PFSK-1 (cell line): ENCODE results near the gene SLC12A8.

Source experiments
- FOXP2 ChIP-seq: optimal IDR thresholded peaks from 2 replicates; pipeline ENCODE3; 2011; ENCODE audit warnings: borderline replicate concordance, control low read depth, inconsistent platforms; ENCODE audit not compliant: insufficient read depth; ENCODE audit errors: extremely low read length, extremely low read depth
- POLR2AphosphoS5 ChIP-seq: IDR thresholded peaks from 2 replicates; pipeline ENCODE4 v1.6.1; 2012; ENCODE audit warnings: low read depth, mild to moderate bottlenecking, control low read depth, low read length, moderate library complexity
- SIN3A ChIP-seq: IDR thresholded peaks from 2 replicates; pipeline ENCODE4 v1.6.1; 2012; ENCODE audit warnings: mild to moderate bottlenecking, low read length, moderate library complexity, borderline replicate concordance; ENCODE audit not compliant: insufficient read depth
- TAF1 ChIP-seq: IDR thresholded peaks from 2 replicates; pipeline ENCODE4 v1.6.1; 2012; ENCODE audit warnings: low read length, control low read depth, borderline replicate concordance; ENCODE audit not compliant: insufficient read depth
- TF ChIP-seq, protein P1 (sequence below), 2 experiments: IDR thresholded peaks; 2 replicates each; pipeline versions ENCODE4 v1.6.1 to v1.8.0; 2011 to 2012; ENCODE audit warnings: low read depth in 2 of 2, low read length in 2 of 2, control low read depth in 1 of 2, inconsistent platforms in 1 of 2, mild to moderate bottlenecking in 1 of 2, moderate library complexity in 1 of 2; ENCODE audit not compliant: insufficient read depth in 1 of 2

SLC12A8 gene

DNA sequence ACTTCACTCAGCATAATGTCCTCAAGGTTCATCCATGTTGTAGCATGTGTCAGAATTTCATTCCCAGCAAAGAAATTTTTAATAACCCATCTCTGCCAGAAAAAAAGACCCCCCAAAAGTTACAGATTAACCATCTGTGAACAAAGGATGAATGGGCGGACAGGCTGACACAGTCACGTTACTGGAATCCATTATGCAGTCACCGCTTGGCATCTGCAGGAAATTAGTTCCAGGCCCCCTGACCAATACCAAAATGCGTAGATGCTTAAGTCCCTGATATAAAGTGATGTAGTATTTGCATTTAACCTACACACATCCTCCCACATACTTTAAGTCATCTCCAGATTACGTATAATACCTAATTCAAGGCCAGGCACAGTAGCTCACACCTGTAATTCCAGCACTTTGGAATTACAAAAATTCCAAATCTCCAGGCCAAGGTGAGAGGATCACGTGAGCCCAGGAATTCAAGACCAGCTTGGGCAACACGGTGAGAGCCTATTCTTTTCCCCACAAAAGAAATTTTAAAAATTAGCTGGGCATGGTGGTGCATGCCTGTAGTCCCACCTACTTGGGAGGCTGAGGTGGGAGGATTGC, 1.5 kb upstream of the SLC12A8 start:
- TF ChIP-seq FOXP2 (no peak), POLR2AphosphoS5 (no peak), TAF1 (no peak), SIN3A (no peak)
- TF ChIP-seq, protein P1, sequence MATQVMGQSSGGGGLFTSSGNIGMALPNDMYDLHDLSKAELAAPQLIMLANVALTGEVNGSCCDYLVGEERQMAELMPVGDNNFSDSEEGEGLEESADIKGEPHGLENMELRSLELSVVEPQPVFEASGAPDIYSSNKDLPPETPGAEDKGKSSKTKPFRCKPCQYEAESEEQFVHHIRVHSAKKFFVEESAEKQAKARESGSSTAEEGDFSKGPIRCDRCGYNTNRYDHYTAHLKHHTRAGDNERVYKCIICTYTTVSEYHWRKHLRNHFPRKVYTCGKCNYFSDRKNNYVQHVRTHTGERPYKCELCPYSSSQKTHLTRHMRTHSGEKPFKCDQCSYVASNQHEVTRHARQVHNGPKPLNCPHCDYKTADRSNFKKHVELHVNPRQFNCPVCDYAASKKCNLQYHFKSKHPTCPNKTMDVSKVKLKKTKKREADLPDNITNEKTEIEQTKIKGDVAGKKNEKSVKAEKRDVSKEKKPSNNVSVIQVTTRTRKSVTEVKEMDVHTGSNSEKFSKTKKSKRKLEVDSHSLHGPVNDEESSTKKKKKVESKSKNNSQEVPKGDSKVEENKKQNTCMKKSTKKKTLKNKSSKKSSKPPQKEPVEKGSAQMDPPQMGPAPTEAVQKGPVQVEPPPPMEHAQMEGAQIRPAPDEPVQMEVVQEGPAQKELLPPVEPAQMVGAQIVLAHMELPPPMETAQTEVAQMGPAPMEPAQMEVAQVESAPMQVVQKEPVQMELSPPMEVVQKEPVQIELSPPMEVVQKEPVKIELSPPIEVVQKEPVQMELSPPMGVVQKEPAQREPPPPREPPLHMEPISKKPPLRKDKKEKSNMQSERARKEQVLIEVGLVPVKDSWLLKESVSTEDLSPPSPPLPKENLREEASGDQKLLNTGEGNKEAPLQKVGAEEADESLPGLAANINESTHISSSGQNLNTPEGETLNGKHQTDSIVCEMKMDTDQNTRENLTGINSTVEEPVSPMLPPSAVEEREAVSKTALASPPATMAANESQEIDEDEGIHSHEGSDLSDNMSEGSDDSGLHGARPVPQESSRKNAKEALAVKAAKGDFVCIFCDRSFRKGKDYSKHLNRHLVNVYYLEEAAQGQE (IDR thresholded peaks at IDR 0.05; ENCODE audit: insufficient read depth in 1 of 2, low read depth in 2 of 2, low read length in 2 of 2) = no peak

DNA sequence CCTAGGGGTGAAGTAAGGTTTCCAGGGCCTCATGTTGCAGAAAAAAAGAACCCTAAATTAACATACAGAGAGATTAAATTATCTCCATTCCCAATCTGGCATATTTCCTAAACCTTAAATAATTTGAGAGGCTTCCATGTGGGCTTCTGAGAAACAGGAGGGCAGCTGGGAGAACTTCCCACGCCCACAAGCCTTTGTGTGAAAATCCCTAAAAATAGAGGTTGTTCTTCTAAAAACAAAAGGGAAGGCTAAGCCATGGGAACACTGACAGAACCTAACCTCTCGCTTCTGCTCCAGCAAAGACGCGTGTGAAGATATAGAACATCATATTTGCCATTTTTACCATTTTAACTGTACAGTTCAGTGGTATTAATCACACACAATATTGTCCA, 812 bp upstream of the SLC12A8 start:
- TF ChIP-seq, protein P1 (IDR thresholded peaks at IDR 0.05; ENCODE audit: insufficient read depth in 1 of 2, low read depth in 2 of 2, low read length in 2 of 2) = no peak
- TF ChIP-seq POLR2AphosphoS5 (no peak), FOXP2 (no peak), TAF1 (no peak), SIN3A (no peak)

DNA sequence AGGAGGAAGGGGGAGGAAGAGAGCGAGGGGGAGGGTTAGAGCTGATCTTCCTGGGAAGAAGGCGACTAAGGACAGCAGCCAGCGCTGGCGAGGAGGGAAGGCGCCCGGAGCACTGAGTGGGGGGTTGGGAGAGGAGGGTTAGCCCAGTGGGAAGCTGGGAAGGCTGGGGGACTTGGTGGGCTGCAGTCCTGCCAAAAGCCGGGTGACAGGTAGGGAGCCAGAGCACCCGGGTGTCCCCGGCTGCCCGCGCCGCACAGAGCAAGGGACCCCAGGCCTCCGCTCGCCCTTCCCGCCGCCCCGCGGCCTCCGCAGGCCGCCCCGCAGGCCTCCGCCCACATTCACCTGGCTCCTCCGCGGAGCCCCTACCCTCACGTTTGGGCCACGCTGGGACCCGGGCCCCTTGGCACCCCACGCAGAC, 448 bp downstream of the SLC12A8 start:
- no peak for TF ChIP-seq POLR2AphosphoS5
- TF ChIP-seq SIN3A = no peak
- no peak for TF ChIP-seq TAF1
- TF ChIP-seq FOXP2 = no peak
- TF ChIP-seq, protein P1 (IDR thresholded peaks at IDR 0.05; ENCODE audit: insufficient read depth in 1 of 2, low read depth in 2 of 2, low read length in 2 of 2) = no peak

DNA sequence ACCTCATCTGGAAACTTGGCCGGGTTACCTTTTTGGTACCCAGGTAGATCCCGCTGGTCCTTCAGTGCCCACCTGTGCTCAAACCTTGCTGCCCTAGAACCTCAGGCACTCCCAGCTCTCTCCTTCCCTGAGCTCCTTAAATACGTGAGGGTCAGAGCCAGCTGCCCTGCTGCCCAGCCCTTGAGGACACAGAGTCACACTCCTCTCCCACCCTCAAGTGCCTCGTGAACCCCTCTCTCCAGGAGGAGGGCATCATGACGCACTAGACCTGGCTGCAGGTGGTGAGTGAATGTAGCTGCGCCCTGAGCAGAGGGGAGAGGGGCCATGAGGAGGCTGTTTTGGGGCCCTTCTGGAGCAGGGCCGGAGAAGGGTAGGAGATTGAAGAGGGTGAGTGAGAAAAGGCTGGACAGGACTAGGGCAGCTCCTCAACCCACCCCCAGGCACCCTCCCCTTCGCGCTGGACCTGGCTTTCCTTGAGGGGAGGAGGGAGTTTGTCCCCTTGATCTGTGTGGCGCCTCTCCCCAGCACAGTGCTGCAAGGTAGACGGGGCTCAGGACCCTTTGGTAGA, 941 bp downstream of the SLC12A8 start:
- TF ChIP-seq FOXP2 (no peak), SIN3A (no peak), POLR2AphosphoS5 (no peak), TAF1 (no peak)
- TF ChIP-seq, protein P1 (IDR thresholded peaks at IDR 0.05; ENCODE audit: insufficient read depth in 1 of 2, low read depth in 2 of 2, low read length in 2 of 2) = no peak
